Esophagus squamous epithelium (tissue), 5 donors: ENCODE results near the gene APCS. TPM values are rescaled to one million over a fixed set of nuclear protein-coding genes. Genes with fewer than 3 reads are reported as not detected.

Experiments
- DNase-seq: peaks from one replicate; lab custom pipeline; 2025; lab: John Stamatoyannopoulos, UW
- H3K27ac ChIP-seq, 4 donors: fragments of 200-600 bp; sonication (generic); one replicate each; pipeline ENCODE4 v1.5.1; 2016 to 2019; ENCODE audit warnings: mild to moderate bottlenecking in 1 of 4
- H3K27me3 ChIP-seq, 4 donors: fragments of 200-600 bp; sonication (generic); 1 replicate in 3 of 4; 2 replicates in 1 of 4; pipeline versions ENCODE4 v1.5.1 to v1.6.0; 2017 to 2021; ENCODE audit warnings: antibody characterized with exemption in 1 of 4
- H3K36me3 ChIP-seq, 3 donors: fragments of 200-600 bp; sonication (generic); one replicate each; pipeline ENCODE4 v1.5.1; 2016 to 2019
- H3K4me1 ChIP-seq, 3 donors: fragments of 200-600 bp; sonication (generic); one replicate each; pipeline ENCODE4 v1.5.1; 2017 to 2019
- H3K4me3 ChIP-seq, 4 donors: fragments of 200-600 bp; sonication (generic); 1 replicate in 3 of 4; 2 replicates in 1 of 4; pipeline ENCODE4 v1.5.1; 2016 to 2019; ENCODE audit warnings: mild to moderate bottlenecking in 2 of 4, moderate library complexity in 1 of 4
- H3K9me3 ChIP-seq, 3 donors: fragments of 200-600 bp; sonication (generic); one replicate each; pipeline ENCODE4 v1.5.1; 2016 to 2019
- CTCF ChIP-seq, 6 experiments: fragments of 450-650 bp in 4 of 6; fragments of 200-600 bp in 2 of 6; sonication (generic) in 2 of 6; IDR thresholded peaks; one replicate each; pipeline ENCODE4 v1.5.1; 2016 to 2019; ENCODE audit warnings: antibody characterized with exemption in 6 of 6, mild to moderate bottlenecking in 4 of 6, moderate library complexity in 4 of 6
- POLR2A ChIP-seq, 4 donors: fragments of 450-650 bp; IDR thresholded peaks; one replicate each; pipeline ENCODE4 v1.6.1; 2017; ENCODE audit warnings: antibody characterized with exemption in 4 of 4, mild to moderate bottlenecking in 4 of 4, moderate library complexity in 3 of 4
- WGBS, 2 donors: methylation state at CpG; one replicate each; pipeline ENCODE4 v1.1.5; 2018; 5-methylcytosine and 5-hydroxymethylcytosine counted together
- intact Hi-C: fragments of 100-400 bp; cut with DNase I; formaldehyde crosslinking; loops from one replicate; pipeline ENCODE4 v1.15.0; 2022
- total RNA-seq, 4 donors: library from RNA; depleted of rRNA; stranded (reverse); fragments of >200 nt; gene quantifications; one replicate each; pipeline ENCODE4 v1.1.0, GENCODE V29; 2016
- donor health status: DM: yes; HTN: yes; CAD: no.

APCS gene
- not detected for total RNA-seq

GRCh38 chr1:159587461-159587951 lies at the start of gene APCS:
TSS of gene APCS (plus strand) at chr1:159587826. CDS start at chr1:159587922, 96 bp downstream.
- H3K9me3 ChIP-seq: no peaks in the 10 kb centered on the region
- no peak for DNase-seq
- 81 to 83% methylated on average over 6 of the region's 6 CpGs for WGBS, 2 donors
- intact Hi-C loops: no loop called here
- H3K36me3 ChIP-seq: no peaks in the 10 kb centered on the region
- H3K4me3 ChIP-seq: no peak within 1 kb of the TSS
- no peaks in the 10 kb centered on the region for H3K4me1 ChIP-seq
- TF ChIP-seq CTCF (IDR thresholded peaks at IDR 0.05) (no peak), POLR2A (IDR thresholded peaks at IDR 0.05) (no peak)
- no peaks in the 10 kb centered on the region for H3K27me3 ChIP-seq
- no peak within 1 kb of the TSS for H3K27ac ChIP-seq

GRCh38 chr1:159548126-159548525 lies 39.5 kb upstream of the APCS start:
- Histone ChIP-seq H3K4me3 (no peak overlapping the region), H3K36me3 (no peaks in the 10 kb centered on the region), H3K27ac (no peak overlapping the region), H3K27me3 (no peaks in the 10 kb centered on the region), H3K9me3 (no peaks in the 10 kb centered on the region), H3K4me1 (no peaks in the 10 kb centered on the region)
- TF ChIP-seq CTCF (IDR thresholded peaks at IDR 0.05): no peak
- no peak for TF ChIP-seq POLR2A (IDR thresholded peaks at IDR 0.05)
- WGBS, 2 donors: 44 to 62% methylated on average over 2 of the region's 2 CpGs
- intact Hi-C loops: no loop called here
- no peak for DNase-seq

- TF ChIP-seq CTCF (IDR thresholded peaks at IDR 0.05) (no peak), POLR2A (IDR thresholded peaks at IDR 0.05) (no peak)
- no peaks in the 10 kb centered on the region for H3K4me1 ChIP-seq
- no peaks in the 10 kb centered on the region for H3K36me3 ChIP-seq
- H3K4me3 ChIP-seq: no peak overlapping the region
- no peaks in the 10 kb centered on the region for H3K9me3 ChIP-seq
- intact Hi-C loops: no loop called here
- no peak for DNase-seq
- 41 to 47% methylated on average over 3 of the region's 3 CpGs for WGBS, 2 donors
- no peaks in the 10 kb centered on the region for H3K27me3 ChIP-seq
- no peak overlapping the region for H3K27ac ChIP-seq
Observed at GRCh38 chr1:159554261-159554660, 33.4 kb upstream of the APCS start.

GRCh38 chr1:159554696-159555095 lies 32.9 kb upstream of the APCS start:
- Histone ChIP-seq H3K27ac (no peak overlapping the region), H3K9me3 (no peaks in the 10 kb centered on the region), H3K36me3 (no peaks in the 10 kb centered on the region), H3K4me1 (no peaks in the 10 kb centered on the region), H3K27me3 (no peaks in the 10 kb centered on the region), H3K4me3 (no peak overlapping the region)
- 30 to 33% methylated on average over 1 of the region's 1 CpG for WGBS, 2 donors
- intact Hi-C loops: no loop called here
- TF ChIP-seq CTCF (IDR thresholded peaks at IDR 0.05): no peak
- TF ChIP-seq POLR2A (IDR thresholded peaks at IDR 0.05): no peak
- no peak for DNase-seq

- H3K27ac ChIP-seq: no peak overlapping the region
- no peak overlapping the region for H3K4me3 ChIP-seq
- H3K4me1 ChIP-seq: no peaks in the 10 kb centered on the region
- H3K27me3 ChIP-seq: no peaks in the 10 kb centered on the region
- WGBS, 2 donors: 47 to 48% methylated on average over 3 of the region's 3 CpGs
- DNase-seq: no peak
- intact Hi-C loops: no loop called here
- TF ChIP-seq CTCF (IDR thresholded peaks at IDR 0.05) (no peak), POLR2A (IDR thresholded peaks at IDR 0.05) (no peak)
- H3K9me3 ChIP-seq: no peaks in the 10 kb centered on the region
- no peaks in the 10 kb centered on the region for H3K36me3 ChIP-seq
Observed at GRCh38 chr1:159556931-159557369, 30.7 kb upstream of the APCS start.
